Inflammatory macrophage treated with lipopolysaccharide for 4 hours (primary cell): Measurements from ENCODE around the gene FLVCR2.
"Not testable (repeated sequence)": the region's sequence is repeated elsewhere in the genome, so short reads cannot be mapped to it uniquely, and the experiment has no call there.

Experiments
- DNase-seq: peaks from one replicate; pipeline ENCODE4 v3.0.0-alpha.2; 2020

Gene FLVCR2

DNA sequence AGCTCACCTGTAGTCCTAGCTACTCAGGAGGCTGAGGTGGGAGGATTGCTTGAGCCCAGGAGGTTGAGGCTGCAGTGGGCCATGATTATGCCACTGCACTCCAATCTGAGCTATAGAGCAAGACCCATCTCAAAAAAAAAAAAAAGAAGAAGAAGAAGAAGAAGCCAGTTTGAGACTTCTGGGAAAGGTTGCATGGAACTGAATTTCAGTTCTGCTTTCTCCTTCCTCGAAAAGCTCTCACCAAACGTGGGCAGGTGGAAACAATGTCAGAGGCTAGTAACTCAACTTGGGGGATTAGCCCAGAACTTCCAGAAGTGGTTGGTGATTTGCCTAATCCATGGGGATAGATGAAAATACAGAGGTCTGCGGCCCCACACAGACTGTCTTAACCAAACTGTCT is 18.7 kb downstream of the FLVCR2 start:
- peak; percentile 96 for DNase-seq

DNA sequence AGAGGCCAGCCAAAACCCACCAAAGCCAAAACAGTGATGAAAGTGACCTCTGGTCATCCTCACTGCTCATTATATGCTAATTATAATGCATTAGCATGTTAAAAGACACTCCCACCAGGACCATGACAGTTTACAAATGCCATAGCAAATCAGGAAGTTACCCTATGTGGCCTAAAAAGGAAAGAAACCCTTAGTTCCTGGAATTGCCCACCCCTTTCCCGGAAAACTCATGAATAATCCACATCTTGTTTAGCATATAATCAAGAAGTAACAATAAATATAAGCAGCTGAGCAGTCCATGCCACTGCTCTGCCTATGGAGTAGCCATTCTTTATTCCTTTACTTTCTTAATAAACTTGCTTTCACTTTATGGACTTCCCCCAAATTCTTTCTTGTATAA is 21.7 kb downstream of the FLVCR2 start:
- DNase-seq: peak; percentile 82

DNA sequence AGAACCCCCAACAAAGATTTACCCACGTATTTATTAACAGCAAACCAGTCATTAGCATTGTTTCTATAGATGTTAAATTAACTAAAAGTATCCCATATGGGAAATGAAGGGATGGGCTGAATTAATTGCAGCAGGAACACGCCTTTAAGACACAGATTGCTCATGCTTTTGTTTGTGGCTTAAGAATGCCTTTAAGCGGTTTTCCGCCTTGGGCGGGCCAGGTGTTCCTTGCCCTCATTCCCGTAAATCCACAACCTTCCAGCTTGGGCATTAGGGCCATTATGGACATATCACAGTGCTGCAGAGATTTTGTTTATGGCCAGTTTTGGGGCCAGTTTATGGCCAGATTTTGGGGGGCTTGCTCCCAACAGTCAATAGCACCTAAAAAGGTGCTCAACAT is 22.6 kb downstream of the FLVCR2 start:
- not testable (repeated sequence) for DNase-seq

DNA sequence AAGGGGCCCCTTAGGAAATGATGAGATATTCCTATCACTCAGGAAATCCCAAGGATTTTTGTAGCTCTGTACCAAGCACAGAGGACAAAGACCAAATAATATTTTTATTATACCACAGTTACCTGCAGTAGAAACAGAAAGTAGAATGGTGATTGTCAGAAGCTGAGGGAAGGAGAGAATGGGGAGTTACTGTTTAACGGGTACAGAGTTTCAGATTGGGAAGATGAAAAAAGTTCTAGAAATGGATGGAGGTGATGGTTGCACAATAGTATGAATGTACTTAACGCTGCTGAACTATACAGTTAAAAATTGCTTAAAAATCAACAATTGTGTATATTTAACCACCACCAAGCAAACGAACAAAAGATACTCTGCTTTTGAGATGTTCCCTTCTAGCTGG is 24.1 kb downstream of the FLVCR2 start:
- no peak for DNase-seq

DNA sequence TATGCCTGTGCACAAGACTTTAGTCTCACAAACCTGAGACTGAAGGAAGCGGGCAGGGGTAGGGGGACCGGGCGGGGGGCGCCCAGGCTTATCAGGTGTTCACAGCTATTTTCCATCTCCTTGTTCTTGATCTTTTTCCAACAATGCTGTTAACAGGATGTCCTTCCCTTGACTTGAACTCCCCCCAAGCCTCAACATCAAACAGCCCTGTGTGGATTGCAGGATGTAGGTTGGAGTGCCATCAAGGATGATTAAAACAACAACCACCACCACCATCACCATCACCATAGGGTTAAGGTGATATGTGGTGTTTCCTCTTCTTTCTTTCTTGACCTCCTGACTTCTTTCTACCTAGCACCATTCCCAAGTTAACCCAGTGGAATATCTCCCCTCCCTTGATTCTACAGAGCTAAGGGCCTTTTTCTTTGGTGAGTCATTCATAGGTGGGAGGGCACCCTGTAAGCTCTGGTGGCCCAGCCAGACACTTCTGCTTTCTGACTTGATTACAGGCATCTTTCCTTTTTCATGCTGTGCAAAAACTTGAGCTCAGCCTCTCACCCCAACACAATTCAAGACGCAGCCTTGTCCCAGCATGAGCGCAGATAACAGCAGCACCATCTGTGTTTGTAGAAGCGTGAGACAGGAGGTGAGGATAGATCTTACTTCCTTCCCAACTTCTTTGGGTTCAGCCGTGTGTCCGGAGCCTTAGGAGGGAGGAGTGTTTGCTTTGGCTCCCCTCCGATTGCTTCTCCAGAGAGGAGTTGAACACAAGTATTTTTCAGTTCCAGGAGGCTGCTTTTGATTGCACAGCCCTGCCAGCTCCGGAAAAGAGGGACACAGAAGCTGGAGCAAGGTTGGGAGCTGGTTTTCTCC is 26.8 kb downstream of the FLVCR2 start:
- peak; percentile 90 for DNase-seq

DNA sequence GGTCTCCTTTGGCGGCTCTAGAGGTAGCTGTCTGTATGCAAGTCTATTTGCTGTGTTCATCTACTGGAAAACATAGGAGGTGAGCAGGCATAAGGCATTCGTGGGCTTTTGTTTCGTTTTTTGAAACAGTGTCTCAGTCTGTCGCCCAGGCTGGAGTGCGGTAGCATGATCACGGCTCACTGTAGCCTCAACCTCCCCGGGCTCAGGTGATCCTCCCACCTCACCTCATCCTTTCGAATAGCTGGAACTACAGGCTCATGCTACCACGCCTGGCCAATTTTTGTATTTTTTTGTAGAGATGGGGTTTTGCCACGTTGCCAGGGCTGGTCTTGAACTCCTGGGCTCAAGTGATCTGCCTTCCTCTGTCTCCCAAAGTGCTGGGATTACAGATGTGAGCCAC is 27.5 kb downstream of the FLVCR2 start:
- no peak for DNase-seq

DNA sequence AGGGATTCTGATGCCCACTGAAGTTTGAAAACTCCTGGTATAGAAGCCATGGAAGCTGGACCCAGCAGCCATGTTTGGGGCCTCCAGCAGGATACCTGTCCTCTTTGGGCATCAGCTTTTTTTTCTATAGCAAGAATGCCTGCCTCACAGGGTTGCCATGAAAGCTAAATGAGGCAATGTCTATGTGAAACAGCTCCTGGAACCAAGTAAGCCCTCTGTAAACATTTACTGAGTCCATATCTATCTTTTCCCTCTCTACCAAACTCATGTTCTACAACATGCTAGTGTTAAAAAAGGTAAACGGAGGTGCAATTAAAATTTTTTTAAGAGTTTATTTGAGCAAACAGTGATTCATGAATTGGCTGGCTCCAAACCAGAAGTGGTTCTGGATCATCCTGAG is 28.6 kb downstream of the FLVCR2 start:
- no peak for DNase-seq

DNA sequence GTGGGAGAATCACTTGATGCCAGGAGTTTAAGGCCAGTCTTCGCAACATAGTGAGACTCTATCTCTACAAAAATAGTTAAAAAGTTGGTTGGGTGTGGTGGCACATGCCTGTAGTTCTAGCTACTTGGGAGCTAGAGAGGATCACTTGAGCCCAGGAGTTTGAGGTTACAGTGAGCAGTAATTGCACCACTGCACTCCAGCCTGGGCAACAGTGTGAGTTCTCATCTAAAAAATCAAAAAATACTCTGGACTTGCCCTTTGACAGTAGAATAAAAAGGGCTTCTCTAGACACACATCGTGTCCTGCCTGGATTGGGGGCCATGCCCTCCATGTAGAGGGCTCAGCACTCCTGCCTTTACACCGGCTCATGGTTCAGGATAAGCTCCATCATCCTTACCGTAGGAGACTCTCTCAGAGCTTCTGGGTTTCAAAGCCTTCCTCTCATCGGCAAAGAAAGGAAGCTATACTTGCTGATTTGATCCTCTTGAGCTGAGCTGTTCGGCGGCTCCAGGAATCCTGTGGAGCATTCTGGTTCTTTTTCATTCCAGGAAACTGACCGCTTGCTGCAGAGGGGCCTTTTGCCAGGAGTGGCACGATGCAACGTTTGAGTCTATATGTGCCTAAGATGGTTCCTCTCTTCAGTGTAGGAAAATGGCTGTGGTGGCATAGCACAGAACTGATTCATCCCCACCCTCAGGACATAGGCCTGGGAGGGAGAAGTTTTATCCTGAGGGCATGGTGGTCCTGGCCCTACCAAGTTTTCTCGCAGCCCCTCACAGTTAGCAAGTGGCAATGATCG is 29.6 kb downstream of the FLVCR2 start:
- no peak for DNase-seq

DNA sequence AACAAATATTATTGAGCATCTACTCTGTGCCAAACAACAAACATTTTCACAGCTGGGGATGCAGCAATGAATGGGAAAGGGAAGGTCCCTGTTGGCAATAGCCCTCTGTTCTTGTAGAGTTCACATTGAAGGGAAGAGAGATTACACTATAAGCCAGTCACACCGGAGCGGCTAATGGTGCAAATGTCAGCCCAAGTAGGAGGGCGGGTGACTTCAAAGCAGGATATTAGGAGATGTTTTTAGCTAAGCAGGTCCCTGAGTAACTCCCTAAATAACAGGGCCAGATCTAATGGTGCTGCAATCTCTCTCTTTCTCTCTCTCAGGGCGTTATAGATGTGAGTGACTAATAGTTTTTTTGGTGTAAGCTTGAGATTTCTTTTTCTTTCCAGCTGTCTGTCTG is 30.7 kb downstream of the FLVCR2 start:
- DNase-seq: peak; percentile 74

DNA sequence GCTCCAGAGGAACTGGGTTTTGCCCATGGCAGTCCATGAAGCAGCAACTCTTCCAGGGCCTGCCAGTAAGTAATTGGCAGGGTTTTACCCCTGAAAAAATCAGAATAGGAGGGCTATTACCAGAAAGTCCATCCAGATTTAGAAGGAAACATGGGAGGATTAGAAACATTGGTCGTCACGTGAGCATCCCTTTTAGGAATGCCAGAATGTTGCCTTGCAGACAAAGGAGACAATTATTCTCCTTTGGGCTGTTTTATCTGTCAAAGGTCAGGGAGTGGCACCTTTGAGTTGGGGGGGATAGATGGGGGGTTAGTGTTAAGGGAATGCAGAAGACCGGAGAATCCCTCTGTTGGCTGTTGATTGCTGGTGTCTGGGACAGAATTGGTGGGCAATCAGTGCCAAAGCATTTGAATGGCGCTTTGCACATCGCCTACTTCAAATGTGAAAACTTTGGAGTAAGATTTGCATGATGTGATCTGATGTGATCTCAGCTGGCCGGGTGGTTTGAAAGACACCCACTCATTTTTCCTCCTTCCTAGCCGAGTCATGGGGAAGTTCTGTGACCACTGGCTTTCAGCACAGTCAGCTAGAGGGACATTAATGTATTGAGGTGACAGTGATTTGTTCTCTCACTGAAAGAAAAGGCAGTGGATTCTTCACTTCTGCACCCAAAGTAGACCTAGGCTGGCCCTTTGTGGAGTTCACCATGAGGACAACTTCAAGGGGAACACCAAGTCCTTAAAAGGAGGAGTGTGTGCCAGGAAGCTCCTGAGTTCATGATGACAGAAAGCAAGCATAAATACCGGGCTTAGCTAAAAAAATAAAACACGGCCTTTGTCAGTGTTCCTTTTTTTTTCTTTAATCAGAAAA is 31.4 kb downstream of the FLVCR2 start:
- peak; percentile 97 for DNase-seq

DNA sequence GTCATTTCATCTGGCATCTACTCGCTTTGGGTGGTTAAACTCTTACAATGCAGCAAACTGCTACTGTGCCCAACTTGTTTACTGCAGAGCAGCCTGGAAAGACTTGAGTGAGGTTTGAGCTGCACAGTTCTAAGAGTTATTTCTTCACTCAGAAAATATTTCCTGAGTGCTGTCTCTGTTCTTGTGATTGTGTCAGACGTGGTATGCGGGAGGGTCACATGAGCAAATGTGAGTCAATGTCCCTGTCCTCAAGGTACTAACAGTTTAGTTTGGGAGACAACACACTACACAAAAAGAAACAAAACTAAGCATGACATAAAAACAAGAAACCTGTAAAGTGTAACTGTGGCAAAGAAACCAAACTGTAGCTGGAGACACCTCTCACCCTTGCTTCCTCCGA is 32.4 kb downstream of the FLVCR2 start:
- peak; percentile 66 for DNase-seq

DNA sequence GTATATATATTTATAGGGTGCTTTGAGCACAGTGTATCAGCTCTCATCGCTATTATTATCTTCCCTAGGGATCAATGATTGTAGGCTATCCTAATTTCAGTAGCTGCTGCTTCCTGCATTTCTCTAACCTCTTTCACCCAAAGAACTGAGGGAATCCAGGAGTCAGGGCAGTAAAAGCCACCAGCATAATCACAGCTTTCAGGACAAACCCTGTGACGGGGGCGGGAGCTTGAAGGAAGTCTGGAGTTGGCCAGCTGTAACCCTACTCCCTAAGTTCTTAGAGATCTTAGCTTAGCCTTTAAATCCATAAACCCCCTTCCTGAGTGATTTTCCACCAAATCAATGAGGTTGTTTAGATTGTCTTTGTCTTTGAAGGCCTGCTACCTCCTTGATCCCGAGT is 33.7 kb downstream of the FLVCR2 start:
- no peak for DNase-seq

DNA sequence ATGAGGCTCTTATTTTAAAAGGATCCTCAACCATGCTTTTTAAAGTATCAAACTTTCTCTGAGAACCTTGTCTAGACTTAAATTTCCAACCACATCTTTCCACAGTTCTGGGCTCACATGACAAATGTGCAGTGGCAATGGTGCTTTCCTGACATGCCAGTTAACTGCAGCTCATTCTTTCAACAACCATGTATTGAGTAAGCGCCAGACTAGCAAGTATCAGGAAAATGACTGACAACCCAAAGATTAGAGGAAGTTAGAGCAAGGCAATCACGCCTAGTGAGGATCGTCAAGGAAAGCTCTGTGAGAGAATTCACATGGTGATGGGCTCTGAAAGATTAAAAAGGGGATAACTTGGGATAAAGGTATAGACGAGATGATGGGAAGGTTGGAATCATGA is 35.8 kb downstream of the FLVCR2 start:
- peak; percentile 96 for DNase-seq

DNA sequence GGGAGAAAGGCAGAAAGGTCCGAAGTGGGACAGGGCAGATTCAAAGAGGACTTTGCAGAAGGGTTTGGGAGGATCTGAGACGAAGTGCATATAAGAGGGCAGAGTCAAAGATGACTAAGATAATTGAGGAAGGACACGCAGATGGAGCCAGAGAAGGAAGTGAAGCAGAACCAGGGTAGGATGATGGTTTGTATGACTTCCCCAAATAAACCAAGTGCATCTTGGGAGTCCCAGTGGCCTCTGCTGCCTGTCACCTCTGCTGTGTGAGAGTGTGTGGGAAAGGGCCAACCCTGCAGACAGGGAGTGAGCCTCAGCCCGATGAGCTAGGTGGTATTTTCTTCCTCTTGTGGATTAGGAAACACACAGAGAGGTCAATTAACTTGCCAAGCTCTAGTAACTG is 36.8 kb downstream of the FLVCR2 start:
- peak; percentile 97 for DNase-seq

DNA sequence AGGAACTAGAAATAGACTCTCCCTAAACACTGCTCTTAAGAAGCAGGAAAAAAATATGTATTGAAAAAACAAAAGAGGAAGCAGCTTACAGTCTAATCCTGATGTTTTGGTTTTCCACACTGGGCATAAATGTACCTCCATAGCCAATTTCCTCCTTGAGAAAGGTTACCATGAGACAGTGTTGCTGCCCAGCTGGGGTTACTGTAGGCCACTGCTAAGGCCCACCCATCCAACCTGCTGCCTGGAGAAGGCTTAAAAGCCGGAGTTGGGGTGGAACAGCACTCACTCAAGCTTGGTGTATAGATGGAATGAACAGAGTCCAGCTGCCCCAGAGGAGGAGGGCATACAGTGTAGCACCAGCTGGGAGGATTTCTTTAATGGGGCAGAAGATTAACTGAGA is 41.1 kb downstream of the FLVCR2 start:
- no peak for DNase-seq

DNA sequence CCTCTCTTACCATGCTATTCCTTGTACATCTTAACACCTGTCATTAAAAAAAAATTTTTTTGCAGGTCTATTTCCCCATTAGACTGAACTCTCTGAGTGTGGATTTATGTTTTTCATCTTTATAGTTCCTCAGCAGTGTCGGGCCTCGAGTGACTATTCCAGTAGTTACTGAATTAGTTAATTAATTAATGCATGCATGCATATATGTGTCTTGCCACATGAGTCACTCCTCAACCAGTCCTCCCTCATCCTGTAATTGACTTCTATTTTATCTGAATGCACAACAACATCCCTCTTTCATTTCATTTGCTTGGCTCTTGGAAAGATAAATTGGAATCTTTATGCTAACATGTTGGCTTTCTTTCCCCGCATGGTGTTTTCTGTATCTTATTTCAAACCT is 46.6 kb downstream of the FLVCR2 start:
- no peak for DNase-seq

DNA sequence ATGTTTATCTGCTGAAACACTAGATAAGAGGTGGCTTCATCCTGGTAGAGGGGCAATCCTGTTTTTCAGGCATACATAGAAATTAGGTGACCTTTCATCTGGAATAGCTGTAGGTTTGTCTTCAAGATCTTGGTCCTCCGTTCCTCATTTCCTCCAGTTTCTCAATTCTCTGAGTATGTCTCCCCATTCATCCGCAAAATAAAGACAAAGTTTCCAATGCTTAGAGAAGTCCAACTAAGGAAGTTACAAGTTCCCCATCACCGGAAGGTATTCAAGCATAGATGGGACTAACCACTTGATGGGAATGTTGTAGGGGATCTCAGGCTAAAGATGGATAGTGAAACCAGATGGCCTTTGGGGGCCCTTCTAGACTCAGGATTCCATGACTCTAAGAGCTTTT is 48.0 kb downstream of the FLVCR2 start:
- peak; percentile 60 for DNase-seq

DNA sequence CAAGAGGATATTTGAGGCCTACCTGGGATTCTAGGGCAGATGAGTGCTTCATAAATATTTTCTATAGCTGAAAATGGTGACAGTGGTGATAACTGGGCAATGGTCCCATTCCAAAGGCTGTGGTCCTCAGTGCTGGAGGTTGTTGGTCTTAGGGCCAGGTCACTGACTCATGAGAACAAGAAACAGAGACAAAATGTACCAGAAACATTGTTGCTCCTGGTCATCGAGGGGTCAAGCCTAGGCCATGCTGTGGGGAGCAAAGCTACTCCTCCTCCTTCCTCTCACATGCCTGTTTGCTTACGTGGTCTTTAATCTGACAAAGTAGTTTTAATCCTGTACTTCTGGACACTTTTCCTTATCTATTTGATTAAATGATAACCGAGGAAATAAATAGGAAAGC is 48.4 kb downstream of the FLVCR2 start:
- DNase-seq: no peak

DNA sequence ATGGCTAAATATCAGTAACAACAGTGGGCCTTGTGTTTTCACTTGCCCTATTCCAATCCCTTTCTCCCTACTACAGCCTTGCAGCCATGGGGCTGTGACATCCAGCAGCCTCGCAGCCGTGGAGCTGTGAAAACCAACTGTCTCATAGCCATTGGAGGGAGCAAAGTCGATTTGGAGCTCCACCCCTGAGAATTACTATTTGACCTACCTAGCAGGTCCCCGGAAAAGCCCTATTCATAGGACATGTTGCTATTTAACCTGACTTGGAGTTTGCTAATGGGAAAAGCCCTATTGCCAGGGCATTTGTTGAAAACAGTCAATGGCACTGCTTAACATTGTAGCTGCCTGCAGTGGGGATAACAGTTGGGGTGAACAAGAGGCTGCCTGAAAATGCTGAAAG is 49.0 kb downstream of the FLVCR2 start:
- no peak for DNase-seq

DNA sequence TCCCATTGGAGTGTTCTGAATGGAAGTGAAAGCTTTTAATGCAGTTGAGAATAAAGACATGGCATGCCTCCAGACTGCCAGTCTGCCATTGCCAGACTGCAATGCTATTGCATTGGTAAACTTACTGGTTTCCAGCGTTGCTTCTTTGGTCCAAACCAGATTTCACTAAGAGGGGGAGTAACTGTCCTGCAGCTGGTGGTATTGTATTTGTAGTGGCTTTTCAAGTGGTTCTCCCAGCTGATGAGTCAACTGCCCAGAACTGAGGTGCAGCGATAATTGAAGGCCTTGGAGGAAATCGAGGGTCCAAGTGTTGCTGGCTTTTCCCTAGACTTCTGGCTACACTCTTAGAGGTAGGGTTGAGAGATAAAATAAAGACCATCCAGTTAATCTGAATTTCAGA is 50.4 kb downstream of the FLVCR2 start:
- no peak for DNase-seq

DNA sequence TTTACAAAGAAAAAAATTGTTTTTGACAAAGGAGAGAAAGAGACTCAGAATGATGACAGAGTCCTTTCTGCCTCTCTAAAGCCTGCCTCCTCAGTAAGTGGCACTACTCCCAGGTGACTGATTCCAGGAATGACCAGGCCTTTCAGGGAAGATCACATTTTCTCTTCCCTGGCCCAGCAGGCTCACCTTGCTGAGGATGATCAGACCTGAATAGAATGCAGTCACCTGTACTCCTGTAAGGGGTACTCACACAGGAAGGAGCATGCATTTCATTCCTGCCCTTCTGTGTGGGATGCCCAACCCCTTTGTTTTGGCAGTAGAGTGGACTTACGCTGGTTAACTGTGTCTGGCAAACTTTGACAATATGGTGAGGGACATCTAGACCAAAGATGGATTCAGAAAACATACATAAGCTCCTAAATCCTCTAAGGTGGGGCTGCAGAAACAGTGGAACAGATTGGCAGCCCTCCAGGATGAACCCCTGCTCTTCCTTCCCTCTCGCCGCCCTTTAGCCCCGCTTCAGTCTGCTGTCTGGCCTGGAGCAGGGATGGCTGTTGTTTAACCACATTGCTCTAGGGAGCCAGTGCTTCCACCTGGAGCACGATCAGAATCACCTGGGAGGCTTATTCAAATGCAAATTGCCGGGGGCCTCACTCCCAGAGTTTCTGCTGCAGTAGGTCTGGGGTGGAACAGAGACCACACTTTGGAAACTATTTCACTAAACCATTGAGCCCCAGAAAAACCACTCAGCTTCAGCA is 52.5 kb downstream of the FLVCR2 start:
- DNase-seq: no peak

DNA sequence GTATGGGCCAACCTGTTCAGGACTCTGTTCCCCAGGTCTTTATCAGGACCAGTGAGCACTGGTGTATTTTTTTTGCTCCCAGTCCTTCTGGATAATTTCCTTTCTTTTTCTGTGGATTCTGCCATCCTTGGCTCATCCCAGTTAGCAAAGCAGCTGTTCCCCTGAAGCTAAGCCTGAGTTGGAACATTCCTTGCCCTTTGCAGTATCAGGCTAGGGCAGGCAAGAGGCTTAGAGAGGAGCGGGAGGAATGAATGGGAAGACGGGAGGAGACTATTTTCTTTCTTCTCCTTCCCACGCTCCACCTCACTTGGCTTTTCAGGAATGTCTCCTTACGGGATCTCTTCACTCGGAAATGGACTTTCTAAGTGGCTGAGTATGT is 53.0 kb downstream of the FLVCR2 start:
- DNase-seq: no peak

DNA sequence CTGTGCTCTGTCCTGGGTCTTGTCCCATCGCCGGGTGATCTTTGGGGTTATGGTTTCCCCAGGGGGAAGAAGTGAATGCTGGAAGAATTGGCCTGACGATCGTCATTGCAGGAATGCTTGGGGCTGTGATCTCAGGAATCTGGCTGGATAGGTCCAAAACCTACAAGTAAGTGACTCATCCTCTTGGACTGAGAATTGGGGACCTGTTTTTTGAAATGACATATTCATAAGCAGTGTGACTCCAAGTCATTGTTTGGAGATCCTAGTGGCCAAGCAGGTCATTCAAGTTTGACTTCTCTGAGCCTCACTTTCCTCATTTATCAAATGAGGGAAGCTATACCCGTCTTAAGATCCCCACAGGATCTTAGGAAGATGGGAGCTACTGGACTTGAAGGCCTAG is 56.4 kb downstream of the FLVCR2 start:
- no peak for DNase-seq
